Head of caudate nucleus (tissue), 42 donors: ENCODE results near the gene GABRA1.

Source experiments
- DNase-seq, 42 donors: peaks; one replicate each; pipeline versions ENCODE4 v3.0.0 to v3.0.0-alpha.2; 2020 to 2021; ENCODE audit warnings: mixed read lengths in 7 of 42
- intact Hi-C: fragments of 100-400 bp; cut with DNase I; formaldehyde crosslinking; loops from one replicate; pipeline ENCODE4 v1.15.0; 2022

The GABRA1 gene

GRCh38 chr5:161847941-161848391 lies at the start of gene GABRA1:
TSS of gene GABRA1 (plus strand) at chr5:161848120. CDS start at chr5:161850811, 2,691 bp downstream.
- intact Hi-C loops: no loop called here
- DNase-seq: peak in 36 of 42 donors; percentile 4 to 65 (median 37)

GRCh38 chr5:161799316-161799715 lies 48.6 kb upstream of the GABRA1 start:
- intact Hi-C loops: no loop called here
- DNase-seq: no peak

- no peak for DNase-seq
- intact Hi-C loops: no loop called here
Measured at GRCh38 chr5:161804263-161804662, 43.7 kb upstream of the GABRA1 start.

- peak in 5 of 42 donors; percentile 4 to 18 (median 11) for DNase-seq
- intact Hi-C loops: no loop called here
Measured at GRCh38 chr5:161846746-161847145, 1.2 kb upstream of the GABRA1 start.

- intact Hi-C loops: no loop called here
- peak in 35 of 42 donors; percentile 2 to 69 (median 31) for DNase-seq
Measured at GRCh38 chr5:161847447-161847846, 473 bp upstream of the GABRA1 start.

- peak in 3 of 42 donors; percentile 3 to 7 (median 3) for DNase-seq
- intact Hi-C loops: no loop called here
Measured at GRCh38 chr5:161850491-161850890, 2.6 kb downstream of the GABRA1 start.

DNA sequence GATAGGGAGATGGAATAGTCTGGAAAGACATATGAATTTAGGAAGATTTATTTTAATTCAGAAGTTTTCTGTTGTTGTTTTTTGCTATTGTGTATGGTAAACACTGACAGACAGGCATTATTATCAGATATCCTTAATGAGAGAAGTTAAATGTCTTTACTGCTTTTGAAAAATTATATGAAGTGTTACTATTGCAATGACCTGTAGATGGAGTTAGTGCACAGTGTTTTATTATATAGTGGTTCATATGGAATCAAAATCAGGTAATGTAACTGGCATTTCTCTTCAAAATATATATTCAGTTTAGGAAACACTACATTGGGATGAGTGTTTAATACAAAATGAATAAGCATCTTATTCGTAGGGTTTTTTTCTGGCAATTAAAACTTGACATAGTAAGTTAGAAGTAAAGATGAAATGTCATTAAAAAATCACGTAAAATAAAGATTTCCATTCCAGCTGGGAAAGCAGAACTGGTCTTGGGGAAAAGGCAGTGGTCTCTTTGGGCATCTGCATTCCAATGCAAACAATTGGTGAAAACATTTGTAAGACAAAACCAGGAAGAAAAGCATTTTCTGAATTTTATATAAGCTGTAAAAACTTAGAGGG lies 3.9 kb downstream of the GABRA1 start:
- intact Hi-C loops: no loop called here

DNA sequence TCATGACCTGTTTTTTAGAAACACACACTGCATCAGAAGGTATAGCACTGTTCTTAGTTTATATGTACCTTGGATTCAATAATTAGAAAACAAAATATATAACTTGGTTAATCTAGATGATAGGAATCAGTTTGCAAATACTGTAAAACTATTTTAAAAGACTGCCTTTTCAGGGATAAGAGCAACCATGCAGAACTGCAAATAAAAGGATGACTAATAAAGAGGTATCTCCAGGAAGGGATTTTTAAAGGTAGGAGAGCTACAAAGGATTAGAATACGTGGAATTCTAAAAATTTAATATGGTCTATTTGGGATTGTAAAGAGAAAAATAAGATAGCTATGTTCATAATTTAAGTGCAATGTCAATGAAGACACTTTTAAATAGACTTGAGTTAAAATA lies 9.4 kb downstream of the GABRA1 start:
- intact Hi-C loops: no loop called here
- no peak for DNase-seq

More for the DNA sequence above, 3.9 kb downstream of the GABRA1 start:
- DNase-seq: no peak

DNA sequence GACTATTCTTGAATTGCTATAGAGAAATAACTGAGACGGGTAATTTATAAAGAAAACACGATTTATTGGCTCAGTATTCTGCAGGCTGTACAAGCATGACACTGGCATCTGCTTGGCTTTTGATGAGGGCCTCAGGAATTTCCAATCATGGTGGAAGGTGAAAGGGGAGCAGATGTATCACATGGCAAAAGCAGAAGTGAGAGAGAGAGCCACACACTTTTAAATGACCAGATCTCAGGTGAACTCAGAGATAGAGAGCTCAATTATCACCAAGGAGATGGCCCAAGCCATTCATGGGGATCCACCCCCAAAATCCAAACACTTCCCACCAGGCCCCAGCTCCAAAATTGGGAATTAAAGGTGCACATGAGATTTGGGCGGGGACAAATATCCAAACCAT lies 15.3 kb downstream of the GABRA1 start:
- no peak for DNase-seq
- intact Hi-C loops: no loop called here

DNA sequence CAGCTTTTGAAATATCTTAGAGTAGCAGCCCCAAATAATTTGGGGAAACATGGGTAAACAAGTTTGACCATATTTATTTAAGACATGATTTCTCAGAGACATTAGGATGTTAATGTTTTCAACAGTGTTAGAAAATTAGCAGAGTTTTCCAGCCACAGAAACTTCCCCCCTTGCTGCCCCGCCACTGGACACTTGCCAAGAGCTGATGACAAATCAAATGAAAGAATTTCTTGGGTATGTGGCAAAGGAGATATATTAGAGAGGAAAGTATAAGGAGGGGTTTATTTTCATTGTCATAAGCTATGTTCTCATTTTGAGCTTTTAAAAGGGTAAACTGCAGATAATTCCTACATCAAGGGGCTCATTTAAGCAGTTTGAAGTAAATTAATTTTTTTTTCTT lies 15.9 kb downstream of the GABRA1 start:
- intact Hi-C loops: no loop called here
- no peak for DNase-seq

DNA sequence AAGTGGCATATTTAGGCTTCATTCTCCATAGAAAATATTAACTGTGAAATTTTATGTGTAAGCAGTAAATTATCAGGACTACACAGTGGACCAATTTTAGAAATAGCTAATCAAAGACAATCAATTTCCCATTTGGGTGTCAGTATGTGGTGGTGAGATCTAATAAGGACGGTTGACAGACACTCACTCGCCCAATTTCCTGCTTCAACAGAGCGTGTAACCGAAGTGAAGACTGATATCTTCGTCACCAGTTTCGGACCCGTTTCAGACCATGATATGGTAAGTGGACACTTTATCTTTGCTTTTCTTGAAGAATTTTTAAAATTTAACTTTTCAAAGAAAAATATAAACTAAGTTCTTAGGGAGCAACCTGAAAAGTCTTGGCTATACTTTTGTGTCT lies 17.6 kb downstream of the GABRA1 start:
- intact Hi-C loops: no loop called here

GRCh38 chr5:161889971-161890370 lies 42.1 kb downstream of the GABRA1 start:
- no peak for DNase-seq
- intact Hi-C loops: no loop called here

More for the DNA sequence above, 17.6 kb downstream of the GABRA1 start:
- DNase-seq: no peak

DNA sequence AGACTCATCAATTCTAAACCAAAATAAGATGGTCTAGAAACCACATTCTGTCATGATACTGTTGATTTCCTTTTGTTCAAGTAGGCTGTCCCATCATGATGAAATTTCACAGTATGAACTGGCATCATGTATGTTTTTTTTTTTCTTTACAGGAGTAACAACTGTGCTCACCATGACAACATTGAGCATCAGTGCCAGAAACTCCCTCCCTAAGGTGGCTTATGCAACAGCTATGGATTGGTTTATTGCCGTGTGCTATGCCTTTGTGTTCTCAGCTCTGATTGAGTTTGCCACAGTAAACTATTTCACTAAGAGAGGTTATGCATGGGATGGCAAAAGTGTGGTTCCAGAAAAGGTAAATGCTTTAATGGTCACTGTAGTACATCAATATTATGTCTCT lies 47.6 kb downstream of the GABRA1 start:
- DNase-seq: no peak
- intact Hi-C loops: no loop called here

GRCh38 chr5:161897033-161897432 lies 49.1 kb downstream of the GABRA1 start:
- intact Hi-C loops: no loop called here
- no peak for DNase-seq

DNA sequence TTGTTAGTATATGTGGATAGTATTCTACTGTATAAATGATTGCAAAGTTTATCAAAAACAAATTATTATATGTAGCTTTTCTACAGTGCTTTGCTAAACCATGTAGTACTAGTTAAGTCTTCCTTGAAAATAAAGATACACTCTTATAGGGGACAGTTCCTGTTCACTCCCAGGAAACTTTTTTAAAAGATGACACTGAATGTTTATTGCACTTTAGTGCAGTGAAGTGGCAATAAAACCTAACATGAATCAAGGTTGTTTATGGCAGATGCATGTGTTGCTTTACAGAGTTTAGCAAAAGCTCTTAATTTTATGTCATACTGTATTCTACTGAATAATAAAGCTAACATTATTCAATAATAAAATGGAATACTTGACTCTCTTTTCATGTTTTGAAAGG lies 51.7 kb downstream of the GABRA1 start:
- intact Hi-C loops: no loop called here
- DNase-seq: no peak

GRCh38 chr5:161900981-161901380 lies 53.1 kb downstream of the GABRA1 start:
- no peak for DNase-seq
- intact Hi-C loops: no loop called here

GRCh38 chr5:161921781-161922180 lies 73.9 kb downstream of the GABRA1 start:
- DNase-seq: no peak

GRCh38 chr5:161924270-161924669 lies 76.3 kb downstream of the GABRA1 start:
- intact Hi-C loops: no loop called here
- DNase-seq: no peak

More at GRCh38 chr5:161921781-161922180, 73.9 kb downstream of the GABRA1 start:
- intact Hi-C loops: no loop called here

- intact Hi-C loops: no loop called here
- DNase-seq: no peak
Measured at GRCh38 chr5:161925960-161926359, 78.0 kb downstream of the GABRA1 start.

DNA sequence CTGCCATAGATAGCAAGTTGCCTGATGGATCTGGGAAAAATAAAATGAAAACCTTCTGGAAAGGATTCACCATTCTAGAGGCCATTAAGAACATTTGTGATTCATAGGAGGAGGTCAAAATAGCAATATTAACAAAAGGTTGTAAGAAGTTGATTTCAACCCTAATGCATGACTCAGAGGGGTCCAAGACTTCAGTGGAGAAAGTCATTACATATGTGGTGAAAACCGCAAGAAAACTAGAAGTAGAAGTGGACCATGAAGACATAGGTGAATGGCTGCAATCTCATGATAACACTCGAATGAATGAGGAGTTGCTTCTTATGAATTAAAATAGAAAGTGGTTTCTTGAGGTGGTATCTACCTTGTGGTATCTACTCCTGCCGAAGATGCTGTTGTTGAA lies 86.6 kb downstream of the GABRA1 start:
- intact Hi-C loops: no loop called here

DNA sequence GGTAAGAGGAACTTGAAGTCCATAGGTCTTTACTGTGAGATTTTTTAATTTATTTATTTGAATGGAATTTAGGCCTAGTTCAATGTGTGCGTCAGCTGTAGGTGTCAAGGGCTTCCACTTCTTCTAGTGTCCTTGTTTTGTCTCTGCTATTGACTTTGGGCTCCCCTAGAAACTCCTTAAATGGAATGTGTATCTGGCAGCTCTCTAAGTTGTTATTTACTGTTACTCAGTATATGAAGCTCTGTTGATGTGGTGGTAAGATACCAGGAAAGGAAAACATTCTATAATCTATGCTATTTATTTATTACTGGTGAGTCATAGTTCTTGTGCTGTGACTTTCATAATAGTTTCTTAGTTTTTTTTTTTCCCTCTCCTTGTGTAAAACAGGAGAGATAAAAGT lies 97.1 kb downstream of the GABRA1 start:
- intact Hi-C loops: no loop called here
- no peak for DNase-seq

More for the DNA sequence above, 86.6 kb downstream of the GABRA1 start:
- DNase-seq: no peak
